Measurements from ENCODE around the gene MSI2. TPM values are rescaled to one million over a fixed set of nuclear protein-coding genes. Genes with fewer than 3 reads are reported as not detected.

The MSI2 gene
- polyA plus RNA-seq, 12 donors: 24.1 to 40.3 (median 34.1) TPM; not detected in 1

DNA sequence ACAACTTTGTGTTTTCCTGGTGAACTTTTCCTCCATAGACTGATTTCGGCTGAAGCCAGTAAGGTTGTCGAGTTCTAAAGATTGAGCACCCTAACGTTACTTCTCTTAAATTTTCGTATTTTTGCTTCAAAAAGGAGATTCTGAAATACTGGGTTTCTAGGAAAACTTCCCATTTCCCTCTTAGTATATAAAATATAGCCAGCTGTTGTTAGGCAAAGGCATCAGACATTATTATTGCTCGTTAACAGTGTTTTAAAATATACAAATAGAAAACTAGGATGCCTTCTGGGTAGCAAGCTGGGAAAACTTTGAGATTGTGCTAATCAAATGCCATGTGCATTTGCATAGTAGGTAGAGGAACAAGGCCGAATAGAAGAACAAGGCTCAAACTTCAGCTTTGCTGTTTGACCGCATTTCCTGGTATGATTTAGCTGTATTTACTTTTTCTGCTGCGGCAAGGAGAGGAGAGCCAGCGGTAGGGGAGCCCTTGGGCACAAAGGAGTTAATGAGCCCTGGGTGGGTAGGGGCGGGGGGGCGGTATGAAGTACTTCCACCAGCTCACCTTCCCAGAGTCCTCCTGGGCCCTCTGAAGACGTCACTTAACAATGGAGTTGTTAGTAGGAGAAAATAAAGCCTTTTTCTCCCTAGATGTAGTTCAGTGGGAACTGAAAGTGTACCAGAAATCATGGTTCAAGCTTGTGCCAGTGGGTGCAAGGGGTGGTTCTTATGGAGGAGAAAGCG lies 151.9 kb downstream of the MSI2 start:
- DNase-seq: no peak

GRCh38 chr17:57410169-57410568 lies 153.8 kb downstream of the MSI2 start:
- no peak for DNase-seq

DNA sequence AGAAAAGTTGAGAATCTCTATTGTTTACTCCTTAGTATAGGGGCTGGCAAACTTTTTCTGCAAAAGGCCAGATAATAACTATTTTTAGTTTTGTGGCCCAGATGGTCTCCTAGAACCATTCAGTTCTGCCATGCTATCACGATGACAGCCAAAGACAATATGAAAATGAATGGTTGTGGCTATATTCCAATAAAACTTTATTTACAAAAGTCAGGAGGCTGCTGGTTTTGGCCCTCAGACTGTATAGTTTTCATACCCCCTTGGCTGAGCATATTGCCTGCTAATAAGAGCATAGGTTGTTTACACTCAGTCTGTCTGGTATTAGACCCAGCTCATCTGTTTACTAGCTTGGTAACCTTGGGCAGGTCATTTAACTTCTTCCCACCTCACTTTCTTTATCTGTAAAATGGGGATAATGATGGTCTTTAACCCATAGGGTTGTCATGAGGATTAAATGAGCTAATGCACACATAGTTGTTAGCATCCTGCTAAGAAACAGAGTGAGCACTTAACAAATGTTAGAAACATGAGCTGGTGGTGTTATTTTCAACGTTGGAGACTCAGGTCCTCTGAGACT lies 156.3 kb downstream of the MSI2 start:
- DNase-seq: no peak

- no peak for DNase-seq
These were observed 157.7 kb downstream of the MSI2 start for GRCh38 chr17:57413848-57414651.

- no peak for DNase-seq
These were observed 159.5 kb downstream of the MSI2 start for GRCh38 chr17:57415751-57416207.

DNA sequence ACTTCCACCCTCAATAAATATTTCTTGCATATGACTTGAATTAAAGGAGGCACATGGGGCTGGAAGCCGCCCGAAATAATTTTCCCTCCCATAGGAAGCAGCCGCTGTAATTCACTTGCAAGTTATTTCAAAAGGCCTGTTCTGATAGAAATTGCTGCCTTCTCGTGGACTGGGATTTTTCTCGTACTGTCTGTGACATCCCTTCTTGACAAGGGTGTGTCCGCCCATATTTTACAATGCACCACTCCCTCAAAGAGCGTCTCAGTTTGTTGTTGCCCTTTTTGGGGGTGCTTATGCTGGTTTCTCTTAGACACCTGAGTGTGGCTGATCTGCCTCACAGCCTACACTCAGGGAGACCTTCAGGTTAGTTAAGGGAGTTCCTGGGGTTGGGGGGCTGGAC lies 160.0 kb downstream of the MSI2 start:
- no peak for DNase-seq

- DNase-seq: no peak
These were observed 161.6 kb downstream of the MSI2 start for GRCh38 chr17:57417956-57418355.

GRCh38 chr17:57418463-57419246 lies 162.3 kb downstream of the MSI2 start:
- no peak for DNase-seq

GRCh38 chr17:57419940-57420550 lies 163.7 kb downstream of the MSI2 start:
- no peak for DNase-seq

- peak; percentile 50 for DNase-seq
These were observed 164.7 kb downstream of the MSI2 start for GRCh38 chr17:57420734-57421717.

DNA sequence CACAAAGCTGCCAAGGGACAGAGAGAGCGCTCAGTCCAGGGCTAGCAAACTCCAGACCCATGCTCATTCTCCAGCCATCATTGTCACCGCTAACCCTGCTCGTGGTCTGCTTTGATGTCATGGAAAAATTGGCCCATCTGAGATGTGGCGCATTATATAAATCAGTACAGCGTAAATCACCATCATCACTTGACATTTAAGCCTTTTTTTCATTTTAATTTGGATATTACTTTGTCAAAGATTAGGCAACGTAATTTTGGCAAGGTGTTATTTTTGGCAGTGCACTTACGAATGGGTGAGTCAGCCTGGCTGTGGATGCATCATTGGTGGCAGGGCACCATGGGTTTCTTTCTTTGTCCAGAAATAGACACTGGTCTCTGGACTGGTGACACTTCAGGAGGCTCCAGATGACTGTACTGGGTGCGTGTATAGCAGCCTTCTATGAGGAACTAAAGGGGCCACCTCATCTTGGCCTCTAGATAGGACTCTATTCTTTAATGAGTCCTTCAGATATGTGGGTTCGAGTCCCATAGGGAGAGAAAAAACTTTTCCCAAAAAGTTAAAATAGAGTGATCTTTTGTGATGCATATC lies 166.3 kb downstream of the MSI2 start:
- no peak for DNase-seq

- no peak for DNase-seq
These were observed 167.2 kb downstream of the MSI2 start for GRCh38 chr17:57423541-57423940.

GRCh38 chr17:57424273-57424672 lies 167.9 kb downstream of the MSI2 start:
- no peak for DNase-seq

- no peak for DNase-seq
These were observed 168.5 kb downstream of the MSI2 start for GRCh38 chr17:57424777-57425188.

GRCh38 chr17:57425431-57425830 lies 169.1 kb downstream of the MSI2 start:
- no peak for DNase-seq

DNA sequence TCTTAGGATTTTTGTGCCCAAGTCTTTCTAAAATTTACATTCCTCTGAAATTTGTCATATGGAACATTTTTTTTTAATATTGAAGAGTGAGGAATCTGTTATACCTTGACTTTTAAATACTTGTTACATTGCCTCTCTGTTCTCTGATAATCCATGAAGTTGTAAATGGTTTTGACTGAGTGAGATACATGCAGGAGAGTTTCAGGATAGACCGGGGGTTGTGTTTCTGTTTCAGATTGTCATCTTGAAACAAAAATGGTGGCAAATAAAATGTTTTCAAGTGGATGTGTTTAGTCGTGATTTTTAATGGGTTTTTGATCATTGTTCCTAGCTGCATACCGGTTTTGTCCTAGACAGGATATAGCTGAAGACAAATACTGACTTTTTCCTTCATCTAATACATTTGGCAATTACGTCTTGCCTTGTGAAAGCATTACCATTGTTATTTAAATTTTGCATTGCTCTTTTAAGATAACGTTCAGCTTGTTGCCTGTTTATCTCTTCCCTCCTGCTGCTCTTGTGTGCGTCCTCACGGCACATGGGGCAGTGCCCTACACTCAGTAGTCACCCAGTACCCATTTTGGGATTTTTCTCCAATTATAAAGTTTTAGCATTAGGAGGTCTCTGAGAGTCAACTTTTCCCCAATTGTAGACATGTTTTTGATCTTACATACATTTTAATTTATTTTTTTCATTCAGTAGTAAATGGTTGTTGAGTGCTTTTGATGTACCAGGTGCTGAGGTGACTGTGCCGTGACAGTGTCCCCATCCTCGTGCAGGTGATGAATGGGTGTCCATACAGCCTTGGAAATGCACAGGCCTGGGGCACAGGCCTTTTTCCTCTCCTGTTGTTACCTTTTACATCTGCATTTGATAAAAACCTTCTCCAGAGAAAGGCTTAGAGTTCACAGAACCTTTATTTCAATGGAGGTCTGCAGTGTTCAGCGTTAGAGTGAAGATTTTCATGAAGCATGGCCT lies 169.9 kb downstream of the MSI2 start:
- DNase-seq: no peak

DNA sequence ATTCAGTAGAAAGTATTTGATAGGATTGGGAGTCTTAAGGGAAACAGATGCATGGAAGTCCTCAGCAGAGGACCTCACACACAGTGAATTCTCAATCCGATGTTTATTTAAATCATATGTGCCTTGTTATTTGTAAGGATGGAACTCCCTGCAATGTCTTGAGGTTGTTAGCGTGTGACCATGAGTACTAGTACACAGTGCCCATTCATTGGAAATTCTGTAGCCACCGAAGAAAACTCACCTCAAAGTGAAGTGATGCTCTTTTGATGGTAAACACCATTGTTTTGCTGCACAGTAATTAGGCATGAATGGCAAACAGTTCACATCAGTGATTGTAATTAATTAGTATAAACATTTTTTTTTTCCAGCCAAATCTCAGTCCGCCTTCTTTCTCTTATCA lies 173.6 kb downstream of the MSI2 start:
- DNase-seq: no peak

GRCh38 chr17:57431415-57431814 lies 175.1 kb downstream of the MSI2 start:
- DNase-seq: no peak

All from muscle of arm (tissue), 12 donors.